SK-N-SH (cell line): ENCODE data around the gene GRK5.

Source experiments
- EP300 ChIP-seq, 2 experiments: IDR thresholded peaks; 2 replicates each; pipeline versions ENCODE4 v1.4.0 to v1.6.1; 2012; ENCODE audit warnings: borderline replicate concordance in 1 of 2, low read depth in 1 of 2, low read length in 1 of 2
- JUND ChIP-seq: IDR thresholded peaks from 2 replicates; pipeline ENCODE4 v1.4.0; 2012
- NFIC ChIP-seq: IDR thresholded peaks from 2 replicates; pipeline ENCODE4 v1.4.0; 2012; ENCODE audit warnings: borderline replicate concordance
- NRF1 ChIP-seq: IDR thresholded peaks from 2 replicates; pipeline ENCODE4 v1.6.1; 2012; ENCODE audit warnings: low read depth, mild to moderate bottlenecking, low read length
- PBX3 ChIP-seq: IDR thresholded peaks from 2 replicates; pipeline ENCODE4; 2012
- RCOR1 ChIP-seq: fragments of 150-350 bp; IDR thresholded peaks from 2 replicates; pipeline ENCODE4 v1.6.1; 2017; ENCODE audit warnings: antibody characterized with exemption, low read length
- SMC3 ChIP-seq: IDR thresholded peaks from 2 replicates; pipeline ENCODE4 v1.6.1; 2012; ENCODE audit warnings: low read depth, low read length, improper control_type of control experiment
- TAF1 ChIP-seq: IDR thresholded peaks from 2 replicates; pipeline ENCODE4 v1.6.1; 2012; ENCODE audit warnings: low read depth, mild to moderate bottlenecking, low read length, moderate library complexity, borderline replicate concordance
- YY1 ChIP-seq: IDR thresholded peaks from 2 replicates; pipeline ENCODE4 v1.4.0; 2012; ENCODE audit warnings: low read depth, mild to moderate bottlenecking
- TF ChIP-seq, protein P1 (sequence below): fragments of 200-600 bp; sonication (generic); IDR thresholded peaks from 2 replicates; pipeline ENCODE4 v1.6.1; 2017; ENCODE audit warnings: antibody characterized with exemption, mild to moderate bottlenecking, moderate library complexity

- TF ChIP-seq, protein P1, sequence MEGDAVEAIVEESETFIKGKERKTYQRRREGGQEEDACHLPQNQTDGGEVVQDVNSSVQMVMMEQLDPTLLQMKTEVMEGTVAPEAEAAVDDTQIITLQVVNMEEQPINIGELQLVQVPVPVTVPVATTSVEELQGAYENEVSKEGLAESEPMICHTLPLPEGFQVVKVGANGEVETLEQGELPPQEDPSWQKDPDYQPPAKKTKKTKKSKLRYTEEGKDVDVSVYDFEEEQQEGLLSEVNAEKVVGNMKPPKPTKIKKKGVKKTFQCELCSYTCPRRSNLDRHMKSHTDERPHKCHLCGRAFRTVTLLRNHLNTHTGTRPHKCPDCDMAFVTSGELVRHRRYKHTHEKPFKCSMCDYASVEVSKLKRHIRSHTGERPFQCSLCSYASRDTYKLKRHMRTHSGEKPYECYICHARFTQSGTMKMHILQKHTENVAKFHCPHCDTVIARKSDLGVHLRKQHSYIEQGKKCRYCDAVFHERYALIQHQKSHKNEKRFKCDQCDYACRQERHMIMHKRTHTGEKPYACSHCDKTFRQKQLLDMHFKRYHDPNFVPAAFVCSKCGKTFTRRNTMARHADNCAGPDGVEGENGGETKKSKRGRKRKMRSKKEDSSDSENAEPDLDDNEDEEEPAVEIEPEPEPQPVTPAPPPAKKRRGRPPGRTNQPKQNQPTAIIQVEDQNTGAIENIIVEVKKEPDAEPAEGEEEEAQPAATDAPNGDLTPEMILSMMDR: no peak
- TF ChIP-seq JUND (no peak), NRF1 (no peak), NFIC (no peak), EP300 (IDR thresholded peaks at IDR 0.05; ENCODE audit: borderline replicate concordance in 1 of 2, low read depth in 1 of 2, low read length in 1 of 2) (no peak), YY1 (no peak), SMC3 (no peak), RCOR1 (no peak), PBX3 (no peak), TAF1 (no peak)
These were observed 129.9 kb downstream of the GRK5 start for GRCh38 chr10:119337223-119337622.
